Cardiac fibroblast (primary cell): ENCODE data around the gene SYNDIG1.

Experiments
- DNase-seq, 2 donors: peaks; one replicate each; pipeline versions ENCODE4 v3.0.0 to v3.0.0-alpha.2; 2010; ENCODE audit warnings: low read depth in 2 of 2
- H3K4me3 ChIP-seq, 2 donors: replicated peaks in 1 of 2; 1 replicate in 1 of 2; 2 replicates in 1 of 2; pipeline ENCODE4 v1.5.1; 2011; ENCODE audit warnings: low read depth in 2 of 2, low read length in 2 of 2, mild to moderate bottlenecking in 2 of 2, moderate library complexity in 1 of 2
- CTCF ChIP-seq: IDR thresholded peaks from one replicate; pipeline ENCODE4 v1.5.1; 2011; ENCODE audit warnings: low read depth, mild to moderate bottlenecking, low read length, inconsistent platforms

SYNDIG1 gene

GRCh38 chr20:24425523-24426135, 43.8 kb upstream of the SYNDIG1 start:
- no peak overlapping the region for H3K4me3 ChIP-seq
- TF ChIP-seq CTCF: no peak
- DNase-seq: no peak

GRCh38 chr20:24431279-24432045, 38.0 kb upstream of the SYNDIG1 start:
- H3K4me3 ChIP-seq: no peak overlapping the region
- TF ChIP-seq CTCF: no peak
- no peak for DNase-seq

- H3K4me3 ChIP-seq: no peak overlapping the region
- DNase-seq: no peak
- no peak for TF ChIP-seq CTCF
Measured at GRCh38 chr20:24432046-24432442, 37.4 kb upstream of the SYNDIG1 start.

GRCh38 chr20:24436160-24436559, 33.3 kb upstream of the SYNDIG1 start:
- no peak overlapping the region for H3K4me3 ChIP-seq
- no peak for TF ChIP-seq CTCF
- DNase-seq: no peak

- no peak for DNase-seq
- TF ChIP-seq CTCF: no peak
- H3K4me3 ChIP-seq: no peak overlapping the region
Measured at GRCh38 chr20:24437196-24438082, 32.0 kb upstream of the SYNDIG1 start.

- no peak for TF ChIP-seq CTCF
- DNase-seq: no peak
- H3K4me3 ChIP-seq: no peak overlapping the region
Measured at GRCh38 chr20:24438331-24438730, 31.1 kb upstream of the SYNDIG1 start.
